ENCODE results near the gene PTTG1IP. TPM values are rescaled to one million over a fixed set of nuclear protein-coding genes. Genes with fewer than 3 reads are reported as not detected.
A peak's percentile ranks its signal among the peaks of the same experiment; 100 is the strongest.

Gene PTTG1IP
- total and polyA plus RNA-seq, 2 of the 13 experiments (the other 11 are each of a cell fraction or from before 2014, with no cell fraction given): 161 to 700 TPM

DNA sequence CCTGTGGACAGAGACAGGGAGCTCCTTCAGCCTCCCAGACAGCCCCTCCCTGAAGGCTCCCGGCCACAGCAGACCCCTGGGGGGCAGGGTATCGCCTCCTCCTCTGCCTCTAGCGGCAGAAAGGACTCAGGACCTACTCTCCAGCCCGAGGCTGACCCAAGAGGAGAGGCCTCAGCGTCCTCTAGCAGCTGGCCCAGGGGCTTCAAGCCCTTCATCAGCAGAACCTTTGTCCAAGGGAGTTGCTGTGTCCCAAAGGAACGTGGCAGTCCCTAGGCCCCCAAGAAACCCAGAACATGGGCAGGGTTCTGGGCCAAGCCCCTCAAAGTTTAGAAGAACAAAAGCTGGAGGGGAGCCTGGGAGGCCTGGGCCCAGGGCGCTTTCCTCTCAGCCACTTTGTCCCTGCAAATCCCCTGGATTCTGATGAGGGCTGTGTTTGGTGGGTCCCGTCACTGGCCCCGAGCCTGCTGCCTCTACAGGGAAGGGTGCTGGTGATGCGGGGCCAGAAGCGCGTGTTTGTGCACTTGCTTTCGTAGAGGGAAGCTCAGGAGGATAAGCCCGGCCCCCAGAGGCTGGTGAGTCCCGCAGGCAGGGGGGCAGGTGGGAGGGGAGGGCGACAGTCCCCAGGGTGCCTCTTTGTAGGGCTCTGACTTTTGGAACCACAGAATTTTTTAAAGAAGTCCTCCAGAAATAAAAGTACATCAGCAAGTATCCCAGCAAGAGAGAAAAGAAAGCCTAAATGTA is 33.9 kb upstream of the PTTG1IP start (continued):
- TF ChIP-seq, protein P1, sequence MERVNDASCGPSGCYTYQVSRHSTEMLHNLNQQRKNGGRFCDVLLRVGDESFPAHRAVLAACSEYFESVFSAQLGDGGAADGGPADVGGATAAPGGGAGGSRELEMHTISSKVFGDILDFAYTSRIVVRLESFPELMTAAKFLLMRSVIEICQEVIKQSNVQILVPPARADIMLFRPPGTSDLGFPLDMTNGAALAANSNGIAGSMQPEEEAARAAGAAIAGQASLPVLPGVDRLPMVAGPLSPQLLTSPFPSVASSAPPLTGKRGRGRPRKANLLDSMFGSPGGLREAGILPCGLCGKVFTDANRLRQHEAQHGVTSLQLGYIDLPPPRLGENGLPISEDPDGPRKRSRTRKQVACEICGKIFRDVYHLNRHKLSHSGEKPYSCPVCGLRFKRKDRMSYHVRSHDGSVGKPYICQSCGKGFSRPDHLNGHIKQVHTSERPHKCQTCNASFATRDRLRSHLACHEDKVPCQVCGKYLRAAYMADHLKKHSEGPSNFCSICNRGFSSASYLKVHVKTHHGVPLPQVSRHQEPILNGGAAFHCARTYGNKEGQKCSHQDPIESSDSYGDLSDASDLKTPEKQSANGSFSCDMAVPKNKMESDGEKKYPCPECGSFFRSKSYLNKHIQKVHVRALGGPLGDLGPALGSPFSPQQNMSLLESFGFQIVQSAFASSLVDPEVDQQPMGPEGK (CRISPR knock-in tag; IDR thresholded peaks at IDR 0.05): peak; percentile 79
- 0 out of 2 replicates have a peak, but pooled peaks have one; percentile 31 for TF ChIP-seq PHF21A (CRISPR knock-in tag; IDR thresholded peaks at IDR 0.05)
- TF ChIP-seq, protein P2, sequence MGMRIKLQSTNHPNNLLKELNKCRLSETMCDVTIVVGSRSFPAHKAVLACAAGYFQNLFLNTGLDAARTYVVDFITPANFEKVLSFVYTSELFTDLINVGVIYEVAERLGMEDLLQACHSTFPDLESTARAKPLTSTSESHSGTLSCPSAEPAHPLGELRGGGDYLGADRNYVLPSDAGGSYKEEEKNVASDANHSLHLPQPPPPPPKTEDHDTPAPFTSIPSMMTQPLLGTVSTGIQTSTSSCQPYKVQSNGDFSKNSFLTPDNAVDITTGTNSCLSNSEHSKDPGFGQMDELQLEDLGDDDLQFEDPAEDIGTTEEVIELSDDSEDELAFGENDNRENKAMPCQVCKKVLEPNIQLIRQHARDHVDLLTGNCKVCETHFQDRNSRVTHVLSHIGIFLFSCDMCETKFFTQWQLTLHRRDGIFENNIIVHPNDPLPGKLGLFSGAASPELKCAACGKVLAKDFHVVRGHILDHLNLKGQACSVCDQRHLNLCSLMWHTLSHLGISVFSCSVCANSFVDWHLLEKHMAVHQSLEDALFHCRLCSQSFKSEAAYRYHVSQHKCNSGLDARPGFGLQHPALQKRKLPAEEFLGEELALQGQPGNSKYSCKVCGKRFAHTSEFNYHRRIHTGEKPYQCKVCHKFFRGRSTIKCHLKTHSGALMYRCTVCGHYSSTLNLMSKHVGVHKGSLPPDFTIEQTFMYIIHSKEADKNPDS (CRISPR knock-in tag; IDR thresholded peaks at IDR 0.05): no peak
- no peak for TF ChIP-seq ZNF335 (CRISPR knock-in tag; IDR thresholded peaks at IDR 0.05)

DNA sequence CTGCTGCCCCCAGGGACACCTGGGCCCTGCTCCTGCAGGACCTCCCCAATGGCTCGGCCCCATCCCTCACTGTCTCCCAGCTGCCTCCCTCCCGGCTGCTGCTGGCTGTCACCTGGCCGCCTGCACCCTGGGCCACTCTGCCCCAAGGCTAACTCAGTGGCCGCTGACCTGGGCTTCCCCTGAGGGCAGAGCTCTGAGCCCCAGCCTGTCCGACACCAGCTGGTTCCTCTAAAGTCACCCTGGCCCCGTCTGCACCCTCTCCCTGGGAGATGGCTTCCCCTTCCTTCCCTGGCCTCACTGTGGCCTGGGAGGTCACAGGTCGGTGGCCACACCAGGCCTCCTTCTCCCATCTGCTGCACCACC is 32.2 kb upstream of the PTTG1IP start:
- peaks cover 64% of the 10 kb centered on the region for H3K4me1 ChIP-seq (ENCODE audit: insufficient read depth, low read length)
- no peak for TF ChIP-seq ZNF720 (CRISPR knock-in tag; IDR thresholded peaks at IDR 0.05)
- TF ChIP-seq, protein P3, sequence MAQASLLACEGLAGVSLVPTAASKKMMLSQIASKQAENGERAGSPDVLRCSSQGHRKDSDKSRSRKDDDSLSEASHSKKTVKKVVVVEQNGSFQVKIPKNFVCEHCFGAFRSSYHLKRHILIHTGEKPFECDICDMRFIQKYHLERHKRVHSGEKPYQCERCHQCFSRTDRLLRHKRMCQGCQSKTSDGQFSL (CRISPR knock-in tag; IDR thresholded peaks at IDR 0.05): no peak
- TF ChIP-seq CCDC6 (CRISPR knock-in tag; IDR thresholded peaks at IDR 0.05): no peak
- TF ChIP-seq NBN (conservative IDR thresholded peaks at IDR 0.05): no peak
- no peak for TF ChIP-seq GABPA (IDR thresholded peaks at IDR 0.05; ENCODE audit: low read depth, low read length)
- TF ChIP-seq GABPA (CRISPR knock-in tag; IDR thresholded peaks at IDR 0.05; ENCODE audit: low read depth): no peak
- TF ChIP-seq, protein P4, sequence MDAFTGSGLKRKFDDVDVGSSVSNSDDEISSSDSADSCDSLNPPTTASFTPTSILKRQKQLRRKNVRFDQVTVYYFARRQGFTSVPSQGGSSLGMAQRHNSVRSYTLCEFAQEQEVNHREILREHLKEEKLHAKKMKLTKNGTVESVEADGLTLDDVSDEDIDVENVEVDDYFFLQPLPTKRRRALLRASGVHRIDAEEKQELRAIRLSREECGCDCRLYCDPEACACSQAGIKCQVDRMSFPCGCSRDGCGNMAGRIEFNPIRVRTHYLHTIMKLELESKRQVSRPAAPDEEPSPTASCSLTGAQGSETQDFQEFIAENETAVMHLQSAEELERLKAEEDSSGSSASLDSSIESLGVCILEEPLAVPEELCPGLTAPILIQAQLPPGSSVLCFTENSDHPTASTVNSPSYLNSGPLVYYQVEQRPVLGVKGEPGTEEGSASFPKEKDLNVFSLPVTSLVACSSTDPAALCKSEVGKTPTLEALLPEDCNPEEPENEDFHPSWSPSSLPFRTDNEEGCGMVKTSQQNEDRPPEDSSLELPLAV (CRISPR knock-in tag; conservative IDR thresholded peaks at IDR 0.05; ENCODE audit: low read depth): no peak
- TF ChIP-seq BHLHE40 (IDR thresholded peaks at IDR 0.05; ENCODE audit: low read length): no peak
- TF ChIP-seq GTF3A (CRISPR knock-in tag; conservative IDR thresholded peaks at IDR 0.05): no peak
- TF ChIP-seq FOXP1 (IDR thresholded peaks at IDR 0.05): no peak
- no peak for TF ChIP-seq FOXP1 (CRISPR knock-in tag; IDR thresholded peaks at IDR 0.05)
- no peak for TF ChIP-seq ZNF772 (CRISPR knock-in tag; IDR thresholded peaks at IDR 0.05)
- TF ChIP-seq JARID2 (CRISPR knock-in tag; IDR thresholded peaks at IDR 0.05; ENCODE audit: insufficient replicate concordance): no peak
- no peak for TF ChIP-seq ZNF567 (CRISPR knock-in tag; IDR thresholded peaks at IDR 0.05; ENCODE audit: borderline replicate concordance)

More for the DNA sequence above, 32.2 kb upstream of the PTTG1IP start:
- no peak overlapping the region for H3K9ac ChIP-seq (ENCODE audit: insufficient read depth, low read depth, low read length)
- H3K36me3 ChIP-seq (replicated peaks in 1 of 2; ENCODE audit: control insufficient read depth in 1 of 2, insufficient read depth in 2 of 2, low read length in 2 of 2): peaks cover 0 to 10% of the 10 kb centered on the region in 2 experiments; a peak in 3 of 5 replicates
- H3K27ac ChIP-seq (ENCODE audit: extremely low read length, insufficient read depth, low read length): no peak overlapping the region
- no peak overlapping the region for H3K4me2 ChIP-seq (ENCODE audit: low read depth, low read length)
- ChIA-PET CTCF (ENCODE audit: low intra/inter-chr PET ratio, low total read pairs) (no interaction called here), POLR2A (no interaction called here)
- intact Hi-C loops (cut with micrococcal nuclease; ENCODE audit: unreplicated experiment): no loop called here
- no peaks in the 10 kb centered on the region for H3K79me2 ChIP-seq (ENCODE audit: insufficient read depth, low read length)
- no peaks in the 10 kb centered on the region for H4K20me1 ChIP-seq (ENCODE audit: insufficient read depth, low read length)
- H2AFZ ChIP-seq (ENCODE audit: low read length): no peak overlapping the region
- H3K9me3 ChIP-seq (ENCODE audit: low read length): no peaks in the 10 kb centered on the region
- H3K27me3 ChIP-seq (ENCODE audit: control insufficient read depth in 1 of 2, insufficient read depth in 2 of 2, low read length in 2 of 2): no peaks in the 10 kb centered on the region
- DNase-seq (ENCODE audit: low spot score) (no peak), ATAC-seq (no peak), FAIRE-seq (no peak)
- BruUV-seq (replicated peaks): no TSS peak
- WGBS (ENCODE audit: low lambda C conversion rate): 45% methylated on average over 1 of the region's 7 CpGs
- in situ Hi-C loops (cut with HindIII; ENCODE audit: extremely low pct_ligation_motif_present, low pct_unique_long_range_greater_than_20kb): no loop called here
- H3K4me3 ChIP-seq (replicated peaks in 1 of 3; ENCODE audit: insufficient read depth in 1 of 3, low read depth in 2 of 3, low read length in 3 of 3): no peak overlapping the region

Measured in HepG2 (cell line).